HepG2 (cell line): ENCODE measurements around the gene DEDD2. TPM values are rescaled to one million over a fixed set of nuclear protein-coding genes. Genes with fewer than 3 reads are reported as not detected.

ENCODE experiments used
- BCL6 ChIP-seq: IDR thresholded peaks from 2 replicates; pipeline ENCODE4 v1.6.1; 2016; ENCODE audit warnings: missing genetic modification reagents, missing compliant biosample characterization
- CERS6 ChIP-seq: sonication (generic); formaldehyde crosslinking; IDR thresholded peaks from 2 replicates; pipeline ENCODE4 v1.5.0; 2020; ENCODE audit warnings: missing genetic modification reagents
- FOXA1 ChIP-seq, 2 experiments: fragments of 450-650 bp in 1 of 2; sonication (generic) in 1 of 2; formaldehyde crosslinking in 1 of 2; IDR thresholded peaks; 2 replicates each; pipeline versions ENCODE4 v1.4.0 to v1.6.1; 2016 to 2020; ENCODE audit warnings: missing genetic modification reagents in 1 of 2
- HOXA3 ChIP-seq: sonication (generic); formaldehyde crosslinking; IDR thresholded peaks from 2 replicates; pipeline ENCODE4 v1.5.0; 2020; ENCODE audit warnings: missing genetic modification reagents
- JUND ChIP-seq: sonication (generic); formaldehyde crosslinking; IDR thresholded peaks from 2 replicates; pipeline ENCODE4 v1.8.0; 2022; ENCODE audit warnings: mild to moderate bottlenecking, missing genetic modification reagents
- KMT2A ChIP-seq: sonication (generic); formaldehyde crosslinking; IDR thresholded peaks from 2 replicates; pipeline ENCODE4 v1.4.0; 2020; ENCODE audit warnings: missing genetic modification reagents
- PBX2 ChIP-seq: IDR thresholded peaks from 2 replicates; pipeline ENCODE4 v1.6.1; 2016; ENCODE audit warnings: control low read depth
- RCOR2 ChIP-seq: IDR thresholded peaks from 2 replicates; pipeline ENCODE4 v1.6.1; 2016; ENCODE audit warnings: missing biosample characterization, missing genetic modification reagents
- RFXAP ChIP-seq: sonication (generic); formaldehyde crosslinking; IDR thresholded peaks from 2 replicates; pipeline ENCODE4 v1.4.0; 2020; ENCODE audit warnings: missing genetic modification reagents, borderline replicate concordance
- SAP130 ChIP-seq: IDR thresholded peaks from 2 replicates; pipeline ENCODE4 v1.6.1; 2016; ENCODE audit warnings: low read depth
- SNAPC2 ChIP-seq: sonication (generic); formaldehyde crosslinking; IDR thresholded peaks from 2 replicates; pipeline ENCODE4 v1.8.1; 2022; ENCODE audit warnings: mild to moderate bottlenecking, missing genetic modification reagents
- SOX5 ChIP-seq: IDR thresholded peaks from 2 replicates; pipeline ENCODE4 v1.6.1; 2016; ENCODE audit warnings: borderline replicate concordance
- THAP9 ChIP-seq: sonication (generic); formaldehyde crosslinking; IDR thresholded peaks from 2 replicates; pipeline ENCODE4; 2020; ENCODE audit warnings: missing genetic modification reagents, mild to moderate bottlenecking, borderline replicate concordance
- TSC22D2 ChIP-seq: sonication (generic); formaldehyde crosslinking; IDR thresholded peaks from 2 replicates; pipeline ENCODE4 v1.5.1; 2020; ENCODE audit warnings: missing genetic modification reagents, mild to moderate bottlenecking, borderline replicate concordance
- YEATS4 ChIP-seq: sonication (generic); formaldehyde crosslinking; IDR thresholded peaks from 2 replicates; pipeline ENCODE4 v1.4.0; 2020; ENCODE audit warnings: missing genetic modification reagents, borderline replicate concordance
- ZFY ChIP-seq: sonication (generic); formaldehyde crosslinking; IDR thresholded peaks from 2 replicates; pipeline ENCODE4 v1.4.0; 2020; ENCODE audit warnings: missing genetic modification reagents
- ZNF205 ChIP-seq: IDR thresholded peaks from 2 replicates; pipeline ENCODE4 v1.6.1; 2018; ENCODE audit warnings: missing biosample characterization, missing genetic modification reagents
- ZNF230 ChIP-seq: sonication (generic); formaldehyde crosslinking; IDR thresholded peaks from 2 replicates; pipeline ENCODE4 v1.4.0; 2020; ENCODE audit warnings: mild to moderate bottlenecking, missing genetic modification reagents
- ZNF264 ChIP-seq: sonication (generic); formaldehyde crosslinking; IDR thresholded peaks from 2 replicates; pipeline ENCODE4 v1.4.0; 2020; ENCODE audit warnings: missing genetic modification reagents
- ZNF317 ChIP-seq: sonication (generic); formaldehyde crosslinking; IDR thresholded peaks from 2 replicates; pipeline ENCODE4 v1.5.0; 2020; ENCODE audit warnings: mild to moderate bottlenecking, missing genetic modification reagents
- ZNF367 ChIP-seq: sonication (generic); formaldehyde crosslinking; IDR thresholded peaks from 2 replicates; pipeline ENCODE4 v1.4.0; 2020; ENCODE audit warnings: missing genetic modification reagents, borderline replicate concordance
- ZNF530 ChIP-seq: sonication (generic); formaldehyde crosslinking; IDR thresholded peaks from 2 replicates; pipeline ENCODE4 v1.5.0; 2020; ENCODE audit warnings: low read depth, mild to moderate bottlenecking, missing genetic modification reagents
- ZNF543 ChIP-seq: sonication (generic); formaldehyde crosslinking; IDR thresholded peaks from 2 replicates; pipeline ENCODE4 v1.4.0; 2020; ENCODE audit warnings: mild to moderate bottlenecking, missing genetic modification reagents
- ZNF549 ChIP-seq: sonication (generic); formaldehyde crosslinking; IDR thresholded peaks from 2 replicates; pipeline ENCODE4 v1.5.0; 2020; ENCODE audit warnings: missing genetic modification reagents
- ZNF7 ChIP-seq: IDR thresholded peaks from 2 replicates; pipeline ENCODE4 v1.6.1; 2016; ENCODE audit warnings: missing biosample characterization, missing genetic modification reagents
- ZNF713 ChIP-seq: sonication (generic); formaldehyde crosslinking; IDR thresholded peaks from 2 replicates; pipeline ENCODE4 v1.4.0; 2020; ENCODE audit warnings: mild to moderate bottlenecking, missing genetic modification reagents
- ZNF768 ChIP-seq: sonication (generic); formaldehyde crosslinking; IDR thresholded peaks from 2 replicates; pipeline ENCODE4 v1.4.0; 2020; ENCODE audit warnings: missing genetic modification reagents
- polyA plus RNA-seq, 8 experiments: library from polyadenylated mRNA; depleted of rRNA in 3 of 8; stranded (reverse) in 7 of 8; unstranded in 1 of 8; fragments of >200 nt; fragmentation: Illumina TruSeq in 4 of 8; extraction: Trizol in 4 of 8; gene quantifications; 2 replicates each; pipeline versions ENCODE4 v1.2.1 to v1.2.3, GENCODE V29; 2011 to 2016; ENCODE audit warnings: low read depth in 4 of 8, missing spikeins in 1 of 8, mixed read lengths in 1 of 8; ENCODE audit not compliant: insufficient read depth in 1 of 8
- total RNA-seq, 5 experiments: library from RNA; depleted of rRNA; stranded (reverse); fragments of >200 nt; fragmentation: Illumina TruSeq; extraction: Trizol; gene quantifications; 2 replicates each; pipeline ENCODE4 v1.2.3, GENCODE V29; 2016; ENCODE audit warnings: low read depth in 1 of 5

The DEDD2 gene
- total and polyA plus RNA-seq, 2 of the 13 experiments (the other 11 are each of a cell fraction or from before 2014, with no cell fraction given): 19.2 to 24.7 TPM

DNA sequence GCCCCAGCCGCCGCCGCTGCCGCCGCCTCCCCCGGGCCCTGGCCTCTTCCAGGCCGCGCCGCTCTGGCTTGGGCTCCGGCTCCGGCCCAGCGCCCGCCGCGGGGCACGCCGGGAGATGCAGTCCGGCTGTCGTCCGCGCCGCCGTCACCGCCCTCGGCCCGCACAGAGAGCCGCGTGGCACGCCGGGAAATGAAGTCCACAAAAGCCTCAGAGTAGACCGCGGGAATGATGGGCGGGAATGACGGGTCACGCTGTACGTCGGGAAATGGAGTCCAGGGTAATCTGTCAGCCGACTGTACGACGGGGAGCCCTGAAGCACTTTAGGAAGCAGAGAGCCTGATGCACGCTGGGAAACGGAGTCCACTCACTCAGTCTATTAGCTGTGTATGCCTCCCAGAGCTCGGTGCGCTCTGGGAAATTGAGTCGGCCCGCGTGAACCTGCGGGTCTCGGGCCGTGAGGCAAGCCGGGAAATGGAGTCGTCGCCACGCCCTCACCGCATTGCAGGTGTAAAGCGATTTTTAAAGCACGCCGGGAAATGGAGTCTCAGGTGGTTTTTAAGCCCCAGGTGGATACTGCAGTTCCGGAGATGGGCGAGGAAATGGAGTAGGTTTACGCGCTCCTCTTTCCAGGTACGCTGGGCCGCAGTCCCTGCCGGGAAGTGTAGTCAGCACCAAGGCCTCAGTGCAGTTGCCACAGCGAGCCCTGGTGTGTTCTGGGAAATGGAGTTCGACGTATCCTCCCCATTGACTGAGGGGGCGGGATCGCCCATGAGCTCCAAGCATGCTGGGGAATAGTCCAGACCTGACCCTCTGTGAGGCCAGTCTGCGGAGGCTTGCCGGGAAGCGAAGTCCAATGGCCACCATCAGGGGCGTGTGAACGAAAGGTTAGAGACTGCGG, 25.3 kb upstream of the DEDD2 start, which contains the start of gene GSK3A (continued):
- peak; percentile 81; the same call in 1 of the 2 replicates for TF ChIP-seq THAP9
- TF ChIP-seq ZNF205 (CRISPR knock-in tag): no peak
- 0 out of 2 replicates have a peak, but pooled peaks have one; percentile 26 for TF ChIP-seq TSC22D2 (CRISPR knock-in tag)
- peak; percentile 94 for TF ChIP-seq SAP130 (CRISPR knock-in tag)
- no peak for TF ChIP-seq ZNF7
- TF ChIP-seq PBX2 (CRISPR knock-in tag): peak; percentile 63
- peak; percentile 58; the same call in 1 of the 2 replicates for TF ChIP-seq JUND
- peak; percentile 53; the same call in 1 of the 2 replicates for TF ChIP-seq RFXAP
- TF ChIP-seq KMT2A: 0 out of 2 replicates have a peak, but pooled peaks have one; percentile 28
- TF ChIP-seq CERS6 (CRISPR knock-in tag): no peak
- TF ChIP-seq ZNF367: no peak
- peak; percentile 85 for TF ChIP-seq BCL6 (CRISPR knock-in tag)
- peak; percentile 95 for TF ChIP-seq ZFY
- no peak for TF ChIP-seq FOXA1 (IDR thresholded peaks at IDR 0.05)
- no peak; the same call in 1 of the 2 replicates for TF ChIP-seq FOXA1 (CRISPR knock-in tag; IDR thresholded peaks at IDR 0.05)
- TF ChIP-seq ZNF264: no peak
- TF ChIP-seq YEATS4: peak; percentile 16; the same call in 1 of the 2 replicates
- TF ChIP-seq ZNF230 (CRISPR knock-in tag): 0 out of 2 replicates have a peak, but pooled peaks have one; percentile 29
- TF ChIP-seq SOX5 (CRISPR knock-in tag): peak; percentile 23; the same call in 1 of the 2 replicates
- TF ChIP-seq ZNF713 (CRISPR knock-in tag): no peak
- TF ChIP-seq HOXA3 (CRISPR knock-in tag): peak; percentile 81
- TF ChIP-seq ZNF549 (CRISPR knock-in tag): no peak
- TF ChIP-seq ZNF317: 0 out of 2 replicates have a peak, but pooled peaks have one; percentile 46
- TF ChIP-seq SNAPC2: no peak
- TF ChIP-seq ZNF530: no peak
- TF ChIP-seq ZNF543 (CRISPR knock-in tag): peak; percentile 46; the same call in 1 of the 2 replicates
- peak; percentile 12; the same call in 1 of the 2 replicates for TF ChIP-seq ZNF768
- no peak for TF ChIP-seq RCOR2 (CRISPR knock-in tag)
